Loucy (cell line): ENCODE data around the gene KIF17.
A peak's percentile ranks its signal among the peaks of the same experiment; 100 is the strongest.

Experiments
- H2AFZ ChIP-seq: fragments of 200-600 bp; sonication (generic); 2 replicates; pipeline ENCODE4 v1.6.0; 2016; ENCODE audit warnings: antibody characterized with exemption, mild to moderate bottlenecking, low read length, moderate library complexity
- H3F3A ChIP-seq: fragments of 200-600 bp; 2 replicates; pipeline ENCODE4 v1.6.0; 2016; ENCODE audit warnings: antibody characterized with exemption, low read depth, mild to moderate bottlenecking
- H3K27me3 ChIP-seq: fragments of 200-600 bp; sonication (generic); 2 replicates; pipeline ENCODE4 v1.6.1; 2014; ENCODE audit warnings: low read length, mild to moderate bottlenecking; ENCODE audit not compliant: insufficient read depth, poor library complexity, severe bottlenecking
- H3K36me3 ChIP-seq: fragments of 200-600 bp; sonication (generic); 2 replicates; pipeline ENCODE4 v1.6.1; 2016; ENCODE audit warnings: low read length; ENCODE audit not compliant: insufficient read depth
- H3K4me1 ChIP-seq: fragments of 200-600 bp; sonication (generic); 2 replicates; pipeline ENCODE4 v1.5.1; 2014; ENCODE audit warnings: low read length, mild to moderate bottlenecking; ENCODE audit not compliant: insufficient read depth, poor library complexity, severe bottlenecking
- H3K4me2 ChIP-seq: fragments of 200-600 bp; sonication (generic); 2 replicates; pipeline ENCODE4 v1.6.0; 2014; ENCODE audit warnings: antibody characterized with exemption, low read length, low read depth, mild to moderate bottlenecking; ENCODE audit not compliant: poor library complexity, severe bottlenecking
- H3K4me3 ChIP-seq: fragments of 200-600 bp; sonication (generic); 2 replicates; pipeline ENCODE4 v1.5.1; 2014; ENCODE audit warnings: low read length, mild to moderate bottlenecking, mixed read lengths; ENCODE audit not compliant: poor library complexity, severe bottlenecking
- H3K79me2 ChIP-seq: fragments of 200-600 bp; sonication (generic); 2 replicates; pipeline ENCODE4 v1.6.1; 2014; ENCODE audit warnings: low read length; ENCODE audit not compliant: insufficient read depth
- H3K9ac ChIP-seq: fragments of 200-600 bp; sonication (generic); 2 replicates; pipeline ENCODE4 v1.6.0; 2014; ENCODE audit warnings: mild to moderate bottlenecking, low read depth, low read length, moderate library complexity; ENCODE audit not compliant: poor library complexity, severe bottlenecking
- H3K9me2 ChIP-seq: fragments of 200-600 bp; sonication (generic); replicated peaks from 2 replicates; pipeline ENCODE4 v1.6.1; 2016; ENCODE audit warnings: low read depth, low read length, mixed read lengths
- H3K9me3 ChIP-seq: fragments of 200-600 bp; sonication (generic); 2 replicates; pipeline ENCODE4 v1.6.1; 2014; ENCODE audit warnings: mild to moderate bottlenecking, antibody characterized with exemption, low read length, low read depth; ENCODE audit not compliant: insufficient read depth
- H4K20me1 ChIP-seq: fragments of 200-600 bp; sonication (generic); 2 replicates; pipeline ENCODE4 v1.6.0; 2014; ENCODE audit warnings: antibody characterized with exemption, low read length, mild to moderate bottlenecking; ENCODE audit not compliant: insufficient read depth, poor library complexity, severe bottlenecking
- EZH2phosphoT487 ChIP-seq: fragments of 200-600 bp; IDR thresholded peaks from 2 replicates; pipeline ENCODE4 v1.6.1; 2018; ENCODE audit warnings: antibody characterized with exemption, mild to moderate bottlenecking, moderate library complexity, borderline replicate concordance
- TF ChIP-seq, protein P1 (sequence below): fragments of 200-600 bp; sonication (generic); conservative IDR thresholded peaks from 2 replicates; pipeline ENCODE4 v1.5.1; 2014; ENCODE audit warnings: mild to moderate bottlenecking, antibody characterized with exemption, low read length

Gene KIF17

DNA sequence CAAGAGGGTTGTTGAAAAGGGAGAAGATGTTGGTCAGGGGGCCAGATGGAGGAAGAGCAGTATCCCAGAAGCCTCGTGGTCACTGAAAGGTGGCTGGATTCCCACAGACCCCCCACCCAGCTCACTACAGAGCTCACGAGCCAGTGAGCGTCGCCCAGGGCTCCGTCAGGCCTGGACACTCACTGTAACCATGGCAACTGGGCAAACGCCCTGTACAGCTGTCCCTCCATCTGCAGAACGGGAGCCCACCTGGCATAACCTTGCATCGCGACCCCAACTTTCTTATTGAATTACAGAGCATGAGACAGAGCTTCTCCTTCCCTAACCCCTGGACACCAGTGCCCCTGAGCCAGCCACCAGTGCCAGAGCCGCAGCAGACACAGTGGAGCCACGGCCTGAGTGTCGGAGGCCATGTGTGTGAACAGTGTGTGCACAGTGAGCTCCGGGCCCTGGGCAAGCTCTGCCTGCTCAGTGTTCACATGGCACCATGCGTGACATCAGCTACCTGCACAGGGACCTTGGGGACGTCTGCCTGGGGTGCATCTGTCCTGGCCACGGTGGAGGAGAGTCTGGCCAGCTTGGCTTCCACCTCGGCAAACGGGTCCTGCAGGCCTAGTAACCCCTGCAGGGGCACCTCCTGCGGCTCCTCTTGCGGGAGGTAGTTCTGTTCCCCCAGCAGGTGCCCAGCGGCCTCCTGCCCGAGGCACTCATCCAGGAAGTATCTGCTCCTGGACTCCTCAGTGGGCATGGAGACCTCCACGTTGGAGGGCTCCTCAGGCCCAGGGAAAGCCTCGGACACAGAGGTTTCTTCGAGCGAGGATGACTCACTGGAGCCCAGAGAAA is 30.7 kb downstream of the KIF17 start:
- H3K79me2 ChIP-seq, result no peaks in the 10 kb centered on the region
- H2AFZ ChIP-seq, result no peak overlapping the region
- H3K36me3 ChIP-seq, result no peaks in the 10 kb centered on the region
- TF ChIP-seq, protein P1, sequence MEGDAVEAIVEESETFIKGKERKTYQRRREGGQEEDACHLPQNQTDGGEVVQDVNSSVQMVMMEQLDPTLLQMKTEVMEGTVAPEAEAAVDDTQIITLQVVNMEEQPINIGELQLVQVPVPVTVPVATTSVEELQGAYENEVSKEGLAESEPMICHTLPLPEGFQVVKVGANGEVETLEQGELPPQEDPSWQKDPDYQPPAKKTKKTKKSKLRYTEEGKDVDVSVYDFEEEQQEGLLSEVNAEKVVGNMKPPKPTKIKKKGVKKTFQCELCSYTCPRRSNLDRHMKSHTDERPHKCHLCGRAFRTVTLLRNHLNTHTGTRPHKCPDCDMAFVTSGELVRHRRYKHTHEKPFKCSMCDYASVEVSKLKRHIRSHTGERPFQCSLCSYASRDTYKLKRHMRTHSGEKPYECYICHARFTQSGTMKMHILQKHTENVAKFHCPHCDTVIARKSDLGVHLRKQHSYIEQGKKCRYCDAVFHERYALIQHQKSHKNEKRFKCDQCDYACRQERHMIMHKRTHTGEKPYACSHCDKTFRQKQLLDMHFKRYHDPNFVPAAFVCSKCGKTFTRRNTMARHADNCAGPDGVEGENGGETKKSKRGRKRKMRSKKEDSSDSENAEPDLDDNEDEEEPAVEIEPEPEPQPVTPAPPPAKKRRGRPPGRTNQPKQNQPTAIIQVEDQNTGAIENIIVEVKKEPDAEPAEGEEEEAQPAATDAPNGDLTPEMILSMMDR, result no peak
- TF ChIP-seq EZH2phosphoT487, result no peak
- H3K9ac ChIP-seq, result no peak overlapping the region
- H3K27me3 ChIP-seq, result no peaks in the 10 kb centered on the region
- H3K4me3 ChIP-seq, result no peak overlapping the region
- no peaks in the 10 kb centered on the region for H3K9me2 ChIP-seq
- H3K4me1 ChIP-seq, result peaks cover 5% of the 10 kb centered on the region
- H4K20me1 ChIP-seq, result no peaks in the 10 kb centered on the region
- H3F3A ChIP-seq, result no peaks in the 10 kb centered on the region
- H3K4me2 ChIP-seq, result no peak overlapping the region
- H3K9me3 ChIP-seq, result no peaks in the 10 kb centered on the region

DNA sequence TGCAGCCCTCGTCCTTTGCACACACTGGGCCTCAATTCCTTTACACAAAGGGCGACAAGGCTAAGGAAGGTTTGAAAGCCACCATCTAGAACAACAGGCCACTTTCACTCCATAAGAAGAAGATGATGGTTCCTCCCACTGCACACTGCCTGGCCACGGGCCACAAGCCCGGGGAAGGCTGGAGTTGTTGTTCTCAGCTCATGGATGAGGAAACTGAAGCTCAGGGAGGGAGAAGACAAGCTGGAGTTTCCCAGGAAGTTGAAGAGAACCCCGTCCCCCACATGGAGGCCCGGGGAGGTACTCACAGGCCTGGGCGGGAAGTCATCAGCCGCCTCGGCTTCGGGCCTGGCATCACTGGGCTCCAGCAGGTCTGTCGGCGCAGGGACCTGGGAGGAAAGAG is 32.1 kb downstream of the KIF17 start:
- H3K27me3 ChIP-seq, result no peaks in the 10 kb centered on the region
- no peaks in the 10 kb centered on the region for H3K79me2 ChIP-seq
- no peaks in the 10 kb centered on the region for H3K36me3 ChIP-seq
- no peaks in the 10 kb centered on the region for H3K9me2 ChIP-seq
- TF ChIP-seq EZH2phosphoT487, result no peak
- TF ChIP-seq, protein P1, result no peak
- H3K4me3 ChIP-seq, result no peak overlapping the region
- no peak overlapping the region for H3K4me2 ChIP-seq
- H3K9ac ChIP-seq, result peak overlapping the region; percentile 18
- no peaks in the 10 kb centered on the region for H3F3A ChIP-seq
- H4K20me1 ChIP-seq, result no peaks in the 10 kb centered on the region
- peak overlapping the region; percentile 51 for H2AFZ ChIP-seq
- H3K9me3 ChIP-seq, result no peaks in the 10 kb centered on the region
- peaks cover 5% of the 10 kb centered on the region for H3K4me1 ChIP-seq

DNA sequence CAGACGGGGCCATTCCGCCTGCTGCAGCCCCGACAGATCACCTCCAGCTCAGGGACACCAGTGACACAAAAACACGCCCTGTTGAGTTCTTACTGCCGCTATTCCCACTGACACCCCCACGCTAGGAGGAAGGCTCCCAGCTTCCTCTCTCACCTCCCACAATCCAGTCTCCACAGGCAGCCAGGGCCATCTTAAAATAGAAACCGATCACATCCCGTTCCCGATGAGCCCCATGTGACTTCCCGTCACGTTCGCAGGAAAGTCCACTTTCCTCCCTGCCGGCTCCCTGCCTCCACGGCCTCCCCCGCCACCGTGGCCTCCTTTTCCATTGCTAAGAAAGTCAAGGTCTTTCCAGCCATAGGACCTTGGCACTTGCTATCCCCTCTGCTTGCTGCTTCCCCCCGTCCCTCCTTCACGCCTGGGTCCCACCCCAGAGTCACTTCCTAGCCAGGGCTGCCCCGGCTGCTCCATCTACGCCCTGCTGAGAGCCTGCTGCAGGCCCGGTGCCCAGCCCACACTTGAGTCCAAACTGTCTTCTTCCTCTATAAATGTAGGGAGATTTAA is 32.6 kb downstream of the KIF17 start:
- Histone ChIP-seq H4K20me1 (no peaks in the 10 kb centered on the region), H3K4me3 (no peak overlapping the region), H3F3A (no peaks in the 10 kb centered on the region), H3K9ac (peak overlapping the region; percentile 18), H3K36me3 (no peaks in the 10 kb centered on the region), H3K9me2 (no peaks in the 10 kb centered on the region), H3K9me3 (no peaks in the 10 kb centered on the region), H2AFZ (peak overlapping the region; percentile 51), H3K4me1 (peaks cover 5% of the 10 kb centered on the region), H3K4me2 (no peak overlapping the region), H3K27me3 (no peaks in the 10 kb centered on the region), H3K79me2 (no peaks in the 10 kb centered on the region)
- no peak for TF ChIP-seq EZH2phosphoT487
- TF ChIP-seq, protein P1, result no peak
